NCI-H2081 treated with DMSO at 0.1 percent for 48 hours (cell line): ENCODE measurements around the gene GOLGA6B.
"Not testable (repeated sequence)": the region's sequence is repeated elsewhere in the genome, so short reads cannot be mapped to it uniquely, and the experiment has no call there.

ENCODE experiments used
- DNase-seq: peaks from one replicate; lab custom pipeline; 2025; lab: John Stamatoyannopoulos, UW

GOLGA6B gene, protein sequence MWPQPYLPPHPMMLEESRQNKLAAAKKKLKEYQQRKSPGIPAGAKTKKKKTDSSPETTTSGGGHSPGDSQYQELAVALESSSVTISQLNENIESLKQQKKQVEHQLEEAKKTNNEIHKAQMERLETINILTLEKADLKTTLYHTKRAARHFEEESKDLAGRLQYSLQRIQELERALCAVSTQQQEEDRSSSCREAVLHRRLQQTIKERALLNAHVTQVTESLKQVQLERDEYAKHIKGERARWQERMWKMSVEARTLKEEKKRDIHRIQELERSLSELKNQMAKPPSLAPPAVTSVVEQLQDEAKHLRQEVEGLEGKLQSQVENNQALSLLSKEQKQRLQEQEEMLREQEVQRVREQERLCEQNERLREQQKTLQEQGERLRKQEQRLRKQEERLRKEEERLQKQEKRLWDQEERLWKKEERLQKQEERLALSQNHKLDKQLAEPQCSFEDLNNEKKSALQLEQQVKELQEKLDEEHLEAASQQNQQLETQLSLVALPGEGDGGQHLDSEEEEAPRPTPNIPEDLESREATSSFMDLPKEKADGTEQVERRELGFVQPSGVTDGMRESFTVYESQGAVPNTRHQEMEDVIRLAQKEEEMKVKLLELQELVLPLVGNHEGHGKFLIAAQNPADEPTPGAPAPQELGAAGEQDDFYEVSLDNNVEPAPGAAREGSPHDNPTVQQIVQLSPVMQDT

DNA sequence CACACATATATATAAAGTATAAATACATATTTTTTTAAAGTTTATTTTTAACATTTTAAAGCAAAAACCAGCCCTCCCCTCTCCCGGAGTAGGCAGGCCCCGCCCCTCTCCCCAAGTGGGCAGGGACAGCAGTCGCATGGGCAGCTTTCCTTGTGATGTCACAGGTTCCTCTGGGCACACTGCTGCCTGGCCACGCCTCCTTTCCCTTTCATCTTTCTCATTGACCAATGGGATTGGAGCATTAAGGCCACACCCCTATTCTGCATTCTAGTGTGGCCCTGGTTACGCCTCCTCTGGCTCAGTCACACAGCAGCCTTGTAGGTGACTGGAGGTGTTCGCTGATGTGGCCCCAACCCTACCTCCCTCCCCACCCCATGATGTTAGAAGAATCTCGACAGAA is at the start of gene GOLGA6B:
TSS of gene GOLGA6B (plus strand) at position 301 of the 400 bp plus-strand sequence. CDS start at position 342, 41 bp downstream.
- not testable (repeated sequence) for DNase-seq

DNA sequence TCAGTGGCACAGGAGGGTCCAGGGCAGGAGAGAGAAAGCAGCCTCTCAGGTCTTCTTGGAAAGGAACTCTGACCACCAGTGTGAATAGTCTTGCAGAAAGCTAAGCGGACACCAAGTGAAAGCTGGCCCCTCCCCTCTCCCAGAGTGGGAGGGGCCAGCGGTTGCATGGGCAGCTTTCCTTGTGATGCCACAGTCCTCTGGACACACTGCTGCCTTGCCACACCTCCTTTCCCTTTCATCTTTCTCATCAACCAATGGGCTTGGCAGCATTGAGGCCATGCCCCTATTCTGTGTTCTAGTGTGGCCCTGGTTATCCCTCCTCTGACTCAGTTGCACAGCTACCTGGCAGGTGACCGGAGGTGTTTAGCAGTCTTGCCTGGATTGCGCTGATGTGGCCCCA is 49.7 kb upstream of the GOLGA6B start:
- no peak for DNase-seq

DNA sequence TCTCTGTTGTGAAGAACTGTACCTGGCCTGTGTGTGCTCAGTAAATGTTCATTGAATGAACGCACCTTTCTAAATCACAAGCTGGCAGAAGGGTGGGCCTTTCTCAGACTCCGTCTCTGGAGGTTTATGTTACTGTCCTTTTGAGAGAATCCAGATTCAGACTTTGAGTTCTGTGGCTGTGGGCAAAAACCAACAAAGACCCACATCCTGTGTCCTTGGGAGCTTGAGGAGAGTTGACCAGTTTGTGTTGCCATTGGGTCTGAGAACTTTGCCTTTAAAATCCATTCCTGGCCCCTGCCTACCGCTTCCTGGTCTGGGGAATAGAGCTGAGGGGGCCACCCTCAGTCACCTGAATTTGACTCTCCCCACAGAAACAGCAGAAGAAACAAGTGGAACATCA is 46.4 kb upstream of the GOLGA6B start:
- DNase-seq, result not testable (repeated sequence)

DNA sequence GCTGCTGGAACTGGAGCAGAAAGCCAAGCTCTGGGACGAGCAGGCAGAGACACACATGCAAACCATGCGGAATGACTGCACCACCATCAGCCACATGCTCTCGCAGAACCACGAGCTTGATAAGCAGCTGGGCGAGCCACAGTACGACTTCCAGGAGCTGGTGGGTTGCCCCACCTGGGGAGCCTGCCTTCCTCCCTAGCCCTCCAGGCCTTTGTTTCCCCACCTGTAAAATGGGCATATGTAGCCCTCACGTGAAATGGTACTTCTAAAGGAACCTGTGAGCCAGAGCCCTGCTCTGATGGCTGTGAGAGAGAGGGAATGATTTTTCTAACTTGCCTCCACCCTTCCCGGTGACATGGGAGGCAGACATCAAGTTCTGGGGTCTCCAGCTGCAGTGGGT is 44.6 kb upstream of the GOLGA6B start:
- no peak for DNase-seq

DNA sequence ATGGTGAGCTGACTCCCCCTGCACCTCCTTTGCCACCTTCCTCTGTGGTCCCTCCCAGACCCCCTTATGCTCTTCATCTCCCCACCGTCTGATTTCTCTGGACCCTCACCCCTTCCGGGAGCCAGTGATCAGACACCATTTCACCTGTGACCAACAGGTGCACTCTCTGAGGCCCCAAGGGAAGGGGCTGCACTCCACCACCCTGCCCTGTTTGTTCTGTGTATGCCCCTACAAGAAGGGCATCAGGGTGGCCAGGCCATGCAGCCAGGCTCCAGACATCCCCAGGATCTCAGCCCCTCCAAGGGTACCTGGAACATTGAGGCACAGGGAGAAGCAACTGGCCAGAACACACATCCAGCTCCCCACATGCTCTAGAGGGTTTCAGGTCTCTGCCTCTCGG is 42.2 kb upstream of the GOLGA6B start:
- not testable (repeated sequence) for DNase-seq

DNA sequence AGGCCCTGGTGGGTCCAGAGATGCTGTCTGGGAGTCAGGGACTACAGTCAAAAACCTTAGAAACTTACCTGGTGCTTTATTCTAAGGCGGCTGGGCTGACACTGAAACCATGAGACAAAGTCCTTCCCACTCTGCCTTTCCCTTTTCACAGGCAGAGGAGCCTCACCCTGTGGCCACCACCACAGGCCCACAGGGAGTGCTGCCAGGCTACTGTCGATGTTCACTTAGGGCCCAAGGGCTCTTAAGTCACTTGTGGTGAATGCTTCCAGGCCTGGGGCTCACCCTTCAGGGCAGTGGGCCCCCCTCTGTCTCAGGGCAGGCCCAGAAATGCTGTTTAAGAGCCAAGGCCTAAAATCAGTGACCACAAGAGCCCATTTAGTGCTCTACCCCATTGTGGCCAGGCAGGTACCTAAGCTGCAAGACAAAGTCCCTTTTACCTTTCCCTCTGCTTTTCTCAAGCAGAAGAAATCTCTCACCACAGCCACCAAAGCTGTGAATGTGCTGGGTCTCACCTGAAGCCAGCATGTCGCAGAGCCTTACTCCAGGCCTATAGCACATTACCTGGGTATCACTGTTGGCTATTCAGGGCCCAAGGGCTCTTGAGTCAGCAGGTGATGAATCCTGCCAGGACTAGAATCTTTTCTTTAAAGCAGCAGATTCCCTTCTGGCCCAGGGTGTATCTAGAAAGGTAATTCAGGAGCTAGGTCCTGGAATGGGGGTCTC is 39.5 kb upstream of the GOLGA6B start:
- no peak for DNase-seq

DNA sequence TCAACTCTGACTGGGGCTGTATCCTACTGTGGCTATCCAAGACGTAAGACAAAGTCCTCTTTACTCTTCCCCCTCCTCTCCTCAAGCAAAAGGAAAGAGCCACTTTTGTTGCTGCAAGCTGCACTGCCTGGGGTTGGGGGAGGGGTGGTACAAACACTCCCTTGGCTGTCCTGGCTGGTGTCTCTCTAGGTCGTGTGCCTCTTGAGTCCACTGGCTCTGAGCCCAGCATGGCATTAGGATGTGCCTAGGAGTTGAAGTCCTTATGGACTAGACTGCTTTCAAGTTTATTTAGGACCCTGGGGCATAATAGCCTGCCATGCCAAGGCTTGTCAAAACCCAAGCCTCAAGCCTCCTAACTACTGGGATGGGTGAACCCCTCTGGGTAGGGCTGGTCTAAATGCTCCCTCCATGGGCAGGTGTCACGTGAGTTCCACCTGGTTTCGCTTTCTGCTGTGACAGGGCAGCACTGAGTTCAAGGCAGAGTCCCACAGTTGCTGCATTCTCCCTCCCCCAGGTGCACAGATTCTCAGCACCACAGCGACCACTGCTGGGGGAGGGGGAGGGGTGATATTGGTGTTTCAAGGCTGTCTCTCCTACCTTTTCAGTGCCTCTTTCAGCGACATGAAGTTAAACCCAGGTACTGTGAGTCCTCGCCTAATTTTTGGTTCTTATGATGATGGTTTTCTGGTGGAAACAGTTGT is 38.8 kb upstream of the GOLGA6B start:
- not testable (repeated sequence) for DNase-seq

DNA sequence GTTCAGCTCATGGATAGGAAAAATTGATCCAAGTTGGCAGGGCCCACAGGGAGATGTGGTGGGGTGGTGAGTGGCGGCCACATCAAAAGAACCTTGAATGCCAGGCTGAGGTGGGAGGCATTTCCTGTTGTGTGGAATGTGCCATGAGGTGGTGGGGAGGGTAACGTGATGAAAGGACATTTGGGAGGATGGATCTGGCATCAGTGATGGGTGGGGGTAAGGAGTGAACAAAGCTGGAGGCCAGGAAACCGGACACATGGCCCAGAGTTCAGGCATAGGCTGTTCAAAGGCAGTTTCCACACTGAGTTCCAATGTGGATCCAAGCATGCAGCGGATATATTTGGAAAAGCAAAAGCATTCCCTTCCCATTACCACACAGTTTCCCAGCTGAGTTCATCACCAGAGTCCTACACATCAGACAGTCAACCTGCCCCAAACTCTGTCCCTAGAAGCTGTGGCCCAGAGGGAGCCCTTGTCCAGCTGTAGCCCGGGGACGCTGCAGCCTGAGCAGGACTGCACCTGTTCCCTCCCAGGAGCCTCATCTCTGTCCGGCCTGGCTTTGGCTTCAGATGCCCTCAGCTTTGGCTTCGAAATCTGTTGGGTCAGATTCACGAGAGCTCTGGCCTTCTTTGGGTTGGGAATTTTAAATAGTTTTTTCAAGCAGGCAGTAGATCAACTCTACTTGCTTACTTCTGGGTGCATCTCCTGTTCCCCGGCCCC is 37.8 kb upstream of the GOLGA6B start:
- DNase-seq, result no peak

DNA sequence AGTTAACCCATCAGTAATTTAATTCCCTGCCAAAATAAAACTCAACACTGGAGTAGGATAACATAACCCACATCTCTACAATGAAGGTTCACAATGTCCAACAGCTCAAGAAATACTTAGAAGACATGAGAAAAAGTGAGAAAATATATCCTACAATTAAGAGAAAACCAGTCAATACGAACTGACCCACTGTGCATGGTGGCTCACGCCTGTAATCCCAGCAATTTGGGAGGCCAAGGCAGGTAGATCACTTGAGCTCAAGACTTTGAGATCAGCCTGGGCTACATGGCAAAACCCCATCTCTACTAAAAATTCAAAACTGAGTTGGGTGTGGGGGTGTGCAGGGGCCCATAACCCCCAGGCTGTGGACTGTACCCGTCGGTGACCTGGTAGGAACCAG is 30.6 kb upstream of the GOLGA6B start:
- DNase-seq, result not testable (repeated sequence)

DNA sequence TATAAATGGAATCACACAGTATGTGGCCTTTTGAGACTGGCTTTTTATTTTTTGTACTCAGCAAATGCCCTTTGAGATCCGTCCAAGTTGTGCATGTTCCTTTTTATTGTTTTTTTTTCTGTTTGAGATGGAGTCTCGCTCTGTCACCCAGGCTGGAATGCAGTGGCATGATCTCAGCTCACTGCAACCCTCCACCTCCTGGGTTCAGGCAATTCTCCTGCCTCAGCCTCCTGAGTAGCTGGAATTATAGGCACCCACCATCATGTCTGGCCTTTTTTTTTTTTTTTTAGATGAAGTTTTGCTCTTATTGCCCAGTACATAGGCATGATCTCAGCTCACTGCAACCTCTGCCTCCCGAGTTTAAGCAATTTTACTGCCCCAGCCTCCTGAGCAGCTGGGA is 28.3 kb upstream of the GOLGA6B start:
- DNase-seq, result not testable (repeated sequence)

DNA sequence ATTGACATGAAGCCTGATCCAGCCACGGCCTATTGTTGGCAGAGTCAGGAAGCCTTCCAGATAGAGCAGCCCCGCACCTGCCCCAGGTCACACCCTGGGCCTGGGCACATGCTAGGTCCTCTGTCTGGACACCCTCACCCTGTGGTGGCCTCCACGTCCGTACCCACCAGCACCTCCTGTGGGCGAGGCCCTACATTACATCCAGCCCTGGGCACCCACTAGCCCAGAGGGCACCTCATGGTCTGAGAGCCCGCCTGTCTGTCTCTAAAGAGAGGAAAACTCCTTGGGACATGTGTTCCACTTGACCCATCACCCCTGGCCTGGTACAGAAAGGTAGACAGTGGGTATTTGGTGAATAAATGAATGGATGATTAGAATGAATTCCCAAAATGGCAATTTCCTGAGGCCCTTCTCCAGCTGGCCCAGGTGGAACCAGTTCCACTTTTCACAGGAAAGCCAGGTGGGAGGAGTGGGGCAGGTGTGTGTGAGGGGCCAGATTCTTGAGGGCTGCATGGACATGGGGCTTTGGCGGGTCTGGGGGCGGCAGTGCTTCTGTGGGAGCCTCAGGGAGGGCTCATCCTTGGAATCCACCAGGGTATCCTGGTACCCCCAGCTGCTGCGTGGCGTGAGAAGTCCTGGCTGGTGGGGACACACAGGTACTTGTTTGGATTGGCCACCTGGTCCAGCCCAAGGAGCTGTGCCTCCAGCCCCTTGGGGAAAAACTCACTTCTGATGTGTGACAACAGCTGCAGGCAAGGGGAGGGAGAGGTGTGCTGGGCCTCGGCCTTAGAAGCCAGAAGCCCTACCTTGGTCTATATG is 26.0 kb upstream of the GOLGA6B start:
- not testable (repeated sequence) for DNase-seq

DNA sequence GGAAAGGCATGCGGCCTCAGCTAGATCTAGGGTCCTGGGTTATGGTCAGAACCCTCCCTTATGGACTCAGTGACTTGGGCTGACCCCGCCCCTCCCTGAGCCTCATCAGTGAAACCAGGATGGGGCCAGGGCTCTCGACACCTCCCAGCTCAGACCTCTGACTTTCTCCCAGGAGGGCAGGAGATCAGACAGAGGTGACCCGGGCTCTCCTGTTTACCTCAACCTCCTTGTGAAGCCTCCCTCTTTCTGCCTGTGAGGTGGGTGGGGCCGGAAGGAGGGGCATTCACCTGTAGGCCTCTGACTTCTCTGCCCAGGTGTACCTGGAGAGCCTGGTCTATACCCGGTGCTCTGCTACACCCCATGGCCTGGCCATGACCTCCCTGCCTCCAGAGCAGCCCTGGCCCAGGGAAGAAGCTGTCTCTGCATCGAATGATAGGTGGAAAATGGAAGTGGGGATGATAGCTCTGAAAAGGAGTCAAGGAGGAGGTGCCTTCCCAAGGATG is 25.4 kb upstream of the GOLGA6B start:
- not testable (repeated sequence) for DNase-seq

DNA sequence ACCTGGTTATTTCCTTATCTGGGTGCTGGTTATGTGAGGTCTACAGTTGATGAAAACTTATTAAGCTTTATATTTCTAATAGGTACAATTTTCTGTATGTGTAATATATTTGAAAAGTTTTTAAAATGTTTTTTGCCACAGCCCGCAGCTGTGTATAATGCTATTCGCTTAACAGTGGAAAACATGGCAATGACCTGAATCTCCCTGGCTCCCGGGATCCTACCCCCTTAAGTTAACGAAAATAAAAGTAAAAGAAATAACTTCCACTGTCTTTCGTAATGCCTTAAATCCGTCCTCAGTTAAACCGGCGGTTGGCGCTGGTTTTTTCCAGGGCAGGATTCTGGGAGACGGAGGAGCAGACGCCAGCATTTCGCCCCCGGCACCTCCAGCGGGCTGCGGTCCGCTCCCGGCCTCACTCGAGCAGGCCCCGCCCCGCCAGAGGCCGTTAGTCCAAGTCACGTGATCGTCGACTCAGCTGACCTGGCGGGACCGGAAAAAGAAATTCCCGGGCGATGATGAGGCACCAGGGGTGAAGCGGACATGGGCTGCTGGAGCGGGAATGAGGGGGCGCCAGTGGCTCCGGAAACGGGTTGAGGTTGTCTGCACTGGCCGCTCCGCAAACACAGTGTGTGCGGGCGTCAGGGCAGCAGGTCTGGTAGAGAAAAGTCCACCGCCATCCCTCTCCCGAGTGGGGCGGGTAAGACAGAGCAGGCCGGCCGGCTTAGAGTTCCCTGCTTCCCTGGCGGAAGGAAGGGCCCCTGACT is 17.8 kb upstream of the GOLGA6B start:
- DNase-seq, result not testable (repeated sequence)

DNA sequence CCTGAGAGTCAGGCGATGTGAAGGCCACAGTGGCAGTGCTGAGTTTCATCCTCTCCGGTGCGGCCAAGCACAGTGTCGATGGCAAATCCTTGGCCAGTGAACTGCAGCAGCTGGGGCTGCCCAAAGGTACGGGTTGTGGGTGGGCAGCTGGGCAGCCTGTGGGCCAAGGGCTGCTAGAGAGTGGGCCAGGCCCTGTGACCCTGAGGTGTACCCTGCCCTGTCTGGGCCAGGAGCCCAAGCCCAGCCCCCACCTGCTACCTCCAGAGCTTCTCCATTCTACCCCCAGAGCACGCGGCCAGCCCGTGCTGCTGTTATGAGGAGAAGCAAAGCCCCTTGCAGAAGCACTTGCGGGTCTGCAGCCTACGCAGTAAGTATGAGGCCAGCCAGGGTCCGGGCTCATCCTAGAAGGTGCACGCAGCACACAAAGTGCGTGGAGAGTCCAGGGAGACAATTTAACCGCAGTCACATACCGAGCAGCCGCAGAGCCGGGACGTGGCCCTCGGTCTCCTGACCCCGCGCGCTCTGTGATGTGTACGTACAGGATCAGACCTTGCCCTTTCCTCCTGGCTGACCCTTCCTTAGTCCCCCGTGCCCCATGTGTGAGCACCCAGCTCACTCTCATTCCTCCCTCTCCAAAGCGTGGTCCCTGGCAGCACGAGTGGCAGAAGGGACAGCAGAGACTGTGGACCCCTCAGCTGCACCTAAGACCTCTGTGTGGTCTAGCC is 14.6 kb upstream of the GOLGA6B start:
- not testable (repeated sequence) for DNase-seq

DNA sequence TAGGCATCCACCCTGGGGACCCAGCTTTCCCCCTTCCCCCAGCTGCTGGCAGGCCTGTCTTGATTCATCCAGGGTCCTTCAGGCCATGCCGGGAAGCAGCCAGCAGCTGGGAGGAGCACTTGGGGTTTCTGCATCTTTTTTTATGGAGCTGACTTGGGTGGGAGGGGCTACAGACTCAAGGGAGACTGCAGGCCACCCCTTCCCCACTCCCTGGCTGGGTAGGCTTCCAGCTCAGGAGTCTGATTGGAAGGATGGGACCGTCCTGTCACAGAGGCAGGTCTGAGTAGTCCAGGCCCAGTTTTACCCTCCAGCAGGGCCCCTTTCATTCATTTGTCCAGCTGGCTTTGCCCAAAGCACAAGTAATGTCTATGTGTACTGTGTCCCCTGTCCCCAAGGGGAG is 12.2 kb upstream of the GOLGA6B start:
- not testable (repeated sequence) for DNase-seq

DNA sequence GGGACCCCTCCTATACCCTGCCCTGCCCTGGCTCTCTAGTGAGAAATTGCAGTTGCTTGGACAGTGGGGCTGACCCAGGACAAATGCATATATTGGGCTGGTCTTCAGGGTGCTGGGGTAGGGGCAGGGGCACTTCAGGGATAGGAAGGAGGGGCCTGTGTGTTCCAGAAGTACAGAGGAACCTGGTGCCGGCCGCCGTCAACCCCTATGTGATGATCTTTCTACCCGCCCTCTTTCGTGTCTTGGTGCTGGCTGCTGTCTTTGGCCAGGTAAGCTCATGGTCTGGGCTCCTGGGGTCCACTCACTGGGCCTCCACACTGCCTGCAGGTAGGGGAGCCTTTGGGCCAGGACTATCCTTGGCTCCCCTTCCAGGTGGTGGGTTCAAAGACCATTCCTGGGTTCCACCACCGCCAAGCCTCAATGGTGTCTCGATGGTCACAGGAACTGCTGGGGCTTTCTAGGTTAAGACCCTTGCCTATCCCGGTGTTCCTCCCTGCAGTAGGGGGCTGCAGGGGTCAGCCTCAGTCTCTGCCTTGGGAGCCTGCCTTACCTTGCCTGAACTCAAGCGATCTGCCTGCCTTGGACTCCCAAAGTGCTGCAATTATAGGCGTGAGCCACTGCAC is 5.8 kb upstream of the GOLGA6B start:
- not testable (repeated sequence) for DNase-seq

DNA sequence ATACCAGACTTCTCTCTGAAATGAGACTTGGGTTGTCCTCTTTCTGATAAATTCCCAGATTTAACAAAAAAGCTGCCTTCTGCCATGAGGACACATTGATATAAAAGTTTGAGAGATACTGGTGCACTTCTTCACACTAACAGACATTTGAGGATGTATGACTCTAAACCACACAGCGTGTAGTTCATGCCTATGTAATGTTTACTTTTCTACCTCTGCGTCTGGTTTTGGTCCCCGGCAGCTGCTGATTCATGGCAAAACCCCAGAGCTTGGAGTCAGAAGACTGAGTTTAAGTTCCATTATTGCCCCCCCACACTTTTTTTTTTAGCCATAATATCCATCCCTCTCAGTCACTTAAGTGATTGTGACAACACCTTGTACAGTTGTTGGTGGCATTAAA is 1.5 kb downstream of the GOLGA6B start:
- DNase-seq, result not testable (repeated sequence)

DNA sequence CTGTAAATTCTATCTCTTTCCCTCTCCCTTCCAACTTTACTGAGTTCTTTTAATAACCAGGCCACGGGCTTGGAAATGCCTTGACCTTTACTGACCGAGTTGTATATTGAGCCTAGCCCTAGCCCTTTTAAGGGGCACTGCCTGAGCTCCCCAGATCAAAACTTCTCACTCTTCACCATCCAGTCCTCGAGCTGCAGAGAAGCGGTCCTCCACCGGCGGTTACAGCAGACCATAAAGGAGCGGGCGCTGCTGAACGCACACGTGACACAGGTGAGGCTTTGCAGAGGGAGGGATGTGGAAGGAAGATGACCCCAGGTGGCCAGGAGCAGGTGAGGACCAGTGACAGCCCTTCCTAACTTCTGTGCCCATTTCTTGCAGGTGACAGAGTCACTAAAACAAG is 6.6 kb downstream of the GOLGA6B start:
- not testable (repeated sequence) for DNase-seq
